Ovary (tissue), 9 donors: ENCODE results near the gene WIPF3. TPM values are rescaled to one million over a fixed set of nuclear protein-coding genes. Genes with fewer than 3 reads are reported as not detected.
A peak's percentile ranks its signal among the peaks of the same experiment; 100 is the strongest.

Experiments used
- DNase-seq, 5 donors: peaks; one replicate each; pipeline ENCODE4 v3.0.0-alpha.2; 2019 to 2020
- H3K27ac ChIP-seq, 2 donors: fragments of 200-600 bp; one replicate each; pipeline versions ENCODE4 v1.5.1 to v1.8.0; 2019 to 2022
- H3K27me3 ChIP-seq: fragments of 200-600 bp; one replicate; pipeline ENCODE4 v1.8.0; 2022
- H3K36me3 ChIP-seq: fragments of 200-600 bp; sonication (generic); one replicate; pipeline ENCODE4 v1.5.1; 2019
- H3K4me1 ChIP-seq: one replicate; pipeline ENCODE4 v1.8.1; 2013; ENCODE audit warnings: mild to moderate bottlenecking, moderate library complexity; ENCODE audit not compliant: insufficient read depth
- H3K4me3 ChIP-seq: fragments of 200-600 bp; sonication (generic); one replicate; pipeline ENCODE4 v1.5.1; 2017
- H3K9me3 ChIP-seq, 2 donors: fragments of 200-600 bp in 1 of 2; sonication (generic) in 1 of 2; one replicate each; pipeline versions ENCODE4 v1.5.1 to v1.8.1; 2013 to 2019; ENCODE audit warnings: mild to moderate bottlenecking in 1 of 2, moderate library complexity in 1 of 2
- CTCF ChIP-seq, 3 donors: fragments of 450-650 bp in 2 of 3; fragments of 200-600 bp in 1 of 3; IDR thresholded peaks; one replicate each; pipeline versions ENCODE4 v1.5.1 to v1.8.0; 2016 to 2022; ENCODE audit warnings: antibody characterized with exemption in 3 of 3, mild to moderate bottlenecking in 1 of 3
- EP300 ChIP-seq: sonication (generic); formaldehyde crosslinking; IDR thresholded peaks from one replicate; pipeline ENCODE4 v1.6.1; 2017; ENCODE audit warnings: antibody characterized with exemption
- POLR2A ChIP-seq: fragments of 450-650 bp; IDR thresholded peaks from one replicate; pipeline ENCODE4 v1.6.1; 2017; ENCODE audit warnings: antibody characterized with exemption, mild to moderate bottlenecking, moderate library complexity
- WGBS, 3 donors: extraction: QIAGEN DNeasy Blood & Tissue Kit in 1 of 3; methylation state at CpG; one replicate each; pipeline versions ENCODE4 v1.1.5 to v1.1.7; 2013 to 2017; 5-methylcytosine and 5-hydroxymethylcytosine counted together
- intact Hi-C, 4 donors: fragments of 100-400 bp; cut with DNase I; formaldehyde crosslinking; loops; one replicate each; pipeline versions ENCODE4 v1.11.0 to v1.15.1; 2022 to 2023
- polyA plus RNA-seq, 2 donors: library from polyadenylated mRNA; stranded (reverse); fragments of 200-250 nt in 1 of 2; fragments of 350-450 nt in 1 of 2; fragmentation: Illumina TruSeq in 1 of 2; extraction: RNeasy Lipid Tissue Mini Kit (QIAGEN cat#74804) in 1 of 2; gene quantifications; one replicate each; pipeline ENCODE4 v1.2.3, GENCODE V29; 2013 to 2014
- total RNA-seq, 7 donors: library from RNA; depleted of rRNA in 2 of 7; stranded (reverse); fragments of >200 nt in 2 of 7; fragmentation: NEBNext Ultra II Directional in 3 of 7; extraction: Animal tissue kit (Norgen Biotek cat#: 25700) in 3 of 7; gene quantifications; one replicate each; pipeline versions ENCODE4 v1.1.0 to v1.2.4, GENCODE V29; 2016 to 2023
- donor health status: DM: no; HTN: no; CAD: no; lungs with moderate emphysema.
- donor health status: DM: no; HTN: no; CAD: no.
- donor health status: Bipolar disorder and iron deficiency.
- donor health status: DM: yes; HTN: yes; CAD: no.
- donor health status: DM: no; HTN: no; CAD: no.
- donor health status: DM: yes; HTN: yes; CAD: no.

Gene WIPF3
- total and polyA plus RNA-seq, 9 donors, result 15.3 to 122 (median 53.3) TPM

- TF ChIP-seq EP300, result no peak
- TF ChIP-seq POLR2A, result no peak
- no peak for TF ChIP-seq CTCF (IDR thresholded peaks at IDR 0.05)
- WGBS, 3 donors, result 84 to 92% (median 90%) methylated on average over 4 of the region's 4 CpGs
- no peak overlapping the region for H3K4me3 ChIP-seq
- H3K4me1 ChIP-seq, result no peaks in the 10 kb centered on the region
- DNase-seq, result no peak
- H3K36me3 ChIP-seq, result no peaks in the 10 kb centered on the region
- H3K9me3 ChIP-seq, result no peaks in the 10 kb centered on the region
- no peak overlapping the region for H3K27ac ChIP-seq
- intact Hi-C loops, result loop anchor here in 1 of 4 donors (10.0 kb wide), 1 partner anchor 83 kb away; no protein-coding TSS in a partner anchor
- no peaks in the 10 kb centered on the region for H3K27me3 ChIP-seq
Measured at GRCh38 chr7:29917641-29918040, 111.3 kb downstream of the WIPF3 start.

GRCh38 chr7:29918850-29919249 lies 112.5 kb downstream of the WIPF3 start:
- H3K9me3 ChIP-seq, result no peaks in the 10 kb centered on the region
- intact Hi-C loops, result loop anchor here in 1 of 4 donors (10.0 kb wide), 1 partner anchor 84 kb away; no protein-coding TSS in a partner anchor
- H3K27me3 ChIP-seq, result no peaks in the 10 kb centered on the region

GRCh38 chr7:29919790-29920189 lies 113.5 kb downstream of the WIPF3 start:
- Histone ChIP-seq H3K4me1 (no peaks in the 10 kb centered on the region), H3K36me3 (no peaks in the 10 kb centered on the region), H3K27me3 (no peaks in the 10 kb centered on the region), H3K27ac (no peak overlapping the region), H3K9me3 (no peaks in the 10 kb centered on the region), H3K4me3 (no peak overlapping the region)
- DNase-seq, result no peak
- TF ChIP-seq POLR2A (no peak), EP300 (no peak), CTCF (IDR thresholded peaks at IDR 0.05) (no peak)
- intact Hi-C loops, result loop anchor here in 3 of 4 donors (5.0 to 10.0 kb wide), 5 partner anchors 85 to 167 kb away; no protein-coding TSS in a partner anchor
- WGBS, 3 donors, result 83 to 91% (median 88%) methylated on average over 5 of the region's 5 CpGs

More at GRCh38 chr7:29918850-29919249, 112.5 kb downstream of the WIPF3 start:
- Histone ChIP-seq H3K4me3 (no peak overlapping the region), H3K36me3 (no peaks in the 10 kb centered on the region), H3K27ac (no peak overlapping the region), H3K4me1 (no peaks in the 10 kb centered on the region)
- no peak for DNase-seq
- TF ChIP-seq POLR2A, result no peak
- WGBS, 3 donors, result 84 to 90% (median 89%) methylated on average over 4 of the region's 4 CpGs

- DNase-seq, result no peak
- intact Hi-C loops, result loop anchor here in 3 of 4 donors (5.0 to 10.0 kb wide), 4 partner anchors 108 to 168 kb away; no protein-coding TSS in a partner anchor
- TF ChIP-seq POLR2A (no peak), CTCF (IDR thresholded peaks at IDR 0.05) (no peak), EP300 (no peak)
- Histone ChIP-seq H3K36me3 (no peaks in the 10 kb centered on the region), H3K4me1 (no peaks in the 10 kb centered on the region), H3K27ac (no peak overlapping the region), H3K27me3 (no peaks in the 10 kb centered on the region), H3K9me3 (no peaks in the 10 kb centered on the region), H3K4me3 (no peak overlapping the region)
- WGBS, 3 donors, result 50 to 72% (median 71%) methylated on average over 5 of the region's 5 CpGs
Measured at GRCh38 chr7:29920491-29920890, 114.2 kb downstream of the WIPF3 start.

GRCh38 chr7:29921404-29922010 lies 115.2 kb downstream of the WIPF3 start:
- intact Hi-C loops, result loop anchor here in 3 of 4 donors (5.0 to 10.0 kb wide), 4 partner anchors 109 to 169 kb away; no protein-coding TSS in a partner anchor
- no peaks in the 10 kb centered on the region for H3K9me3 ChIP-seq
- no peaks in the 10 kb centered on the region for H3K27me3 ChIP-seq
- H3K4me3 ChIP-seq, result no peak overlapping the region
- no peak overlapping the region for H3K27ac ChIP-seq
- 52 to 57% (median 56%) methylated on average over 4 of the region's 4 CpGs for WGBS, 3 donors
- TF ChIP-seq POLR2A (no peak), CTCF (IDR thresholded peaks at IDR 0.05) (peak; percentile 67 to 84 (median 81))
- DNase-seq, result peak in 1 of 5 donors; percentile 56
- no peaks in the 10 kb centered on the region for H3K36me3 ChIP-seq
- no peaks in the 10 kb centered on the region for H3K4me1 ChIP-seq
